ENCODE measurements around the gene GLOD4. TPM values are rescaled to one million over a fixed set of nuclear protein-coding genes. Genes with fewer than 3 reads are reported as not detected.
"Not testable (repeated sequence)": the region's sequence is repeated elsewhere in the genome, so short reads cannot be mapped to it uniquely, and the experiment has no call there.

The GLOD4 gene
- total RNA-seq, 2 donors from 2014 or later, result 67.7 to 76.2 TPM

DNA sequence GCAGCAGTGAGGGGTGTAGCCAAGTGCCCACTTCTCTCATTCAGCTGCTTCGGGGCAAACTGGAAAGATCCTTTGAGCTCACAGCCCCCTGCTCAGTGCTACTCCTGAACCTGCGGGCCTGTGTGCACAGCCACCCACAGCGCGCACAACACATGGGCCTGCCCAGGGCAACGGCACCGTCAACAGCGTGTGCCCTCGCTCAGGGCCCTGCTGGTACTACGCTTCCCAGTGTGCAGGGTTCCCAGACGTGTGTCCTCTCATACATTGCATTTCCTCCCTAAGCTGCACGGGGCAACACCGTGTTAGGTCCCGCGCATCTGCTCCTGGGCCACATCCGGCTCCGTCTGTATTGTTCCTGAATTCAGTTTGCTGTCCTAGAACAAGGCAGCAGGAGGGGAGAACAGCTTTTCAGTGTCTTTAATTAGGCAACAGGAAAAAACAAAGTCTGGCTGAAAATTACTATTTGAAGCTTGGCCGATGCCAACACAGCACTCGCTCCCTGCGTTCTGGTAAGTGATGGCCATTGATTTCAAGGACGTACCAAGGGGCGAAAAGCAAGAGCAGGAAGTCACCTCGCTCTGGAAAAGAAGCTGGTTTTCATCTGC lies 15.3 kb upstream of the GLOD4 start:
- Mint-ChIP-seq H3K9me3 (no peaks in the 10 kb centered on the region), H3K27me3 (ENCODE audit: low read depth) (no peaks in the 10 kb centered on the region), H3K4me3 (no peak overlapping the region), H3K4me1 (ENCODE audit: low read depth) (peaks cover 8% of the 10 kb centered on the region), H3K27ac (no peak overlapping the region), H3K36me3 (ENCODE audit: insufficient read depth in 2 of 2) (no peaks in the 10 kb centered on the region)
- ATAC-seq (replicated peaks in 1 of 2) (peak in 1 of 2 donors; percentile 4), DNase-seq (no peak)

DNA sequence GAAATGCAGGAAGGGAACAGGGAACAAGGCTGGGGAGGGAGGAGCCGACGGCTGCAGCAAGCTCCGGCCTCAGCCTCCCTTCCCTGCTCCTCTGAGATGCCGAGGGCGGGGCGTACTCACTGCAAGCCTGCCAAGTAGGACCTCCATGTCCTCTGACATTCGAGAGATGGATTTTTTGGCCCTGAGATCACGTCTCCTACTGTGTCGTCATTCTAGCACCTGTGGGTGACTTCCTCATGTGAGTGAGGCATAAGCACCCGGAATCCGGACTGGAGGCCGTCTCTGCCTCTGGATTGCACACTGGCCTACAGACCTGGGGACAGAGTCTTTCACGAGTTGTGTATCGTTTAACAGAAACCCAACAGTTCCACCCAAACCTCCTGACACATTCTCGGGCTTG lies 14.5 kb upstream of the GLOD4 start:
- ATAC-seq (replicated peaks in 1 of 2) (no peak), DNase-seq (no peak)
- Mint-ChIP-seq H3K27me3 (ENCODE audit: low read depth) (no peaks in the 10 kb centered on the region), H3K36me3 (ENCODE audit: insufficient read depth in 2 of 2) (no peaks in the 10 kb centered on the region), H3K4me1 (ENCODE audit: low read depth) (peaks cover 8% of the 10 kb centered on the region), H3K4me3 (no peak overlapping the region), H3K9me3 (no peaks in the 10 kb centered on the region), H3K27ac (no peak overlapping the region)

DNA sequence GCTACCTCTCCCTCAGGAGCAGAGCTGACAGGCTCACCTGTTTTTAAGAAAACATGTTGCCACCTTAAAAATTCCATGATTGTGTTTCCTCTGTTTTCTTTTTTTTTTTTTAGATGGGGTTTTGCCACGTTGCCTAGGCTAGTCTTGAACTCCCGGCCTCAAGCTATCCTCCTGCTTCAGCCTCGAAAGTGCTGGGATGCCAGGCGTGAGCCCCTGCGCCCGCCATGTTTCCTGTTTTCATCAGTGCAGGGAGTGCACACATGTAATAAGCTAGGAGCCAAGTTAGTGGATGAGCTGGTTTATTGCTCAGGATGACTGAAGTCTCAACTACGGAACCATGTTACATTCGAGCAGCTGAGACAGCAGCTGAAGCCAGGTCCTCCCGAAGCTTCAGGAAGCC lies 13.6 kb upstream of the GLOD4 start:
- Mint-ChIP-seq H3K27me3 (ENCODE audit: low read depth) (no peaks in the 10 kb centered on the region), H3K4me3 (no peak overlapping the region), H3K36me3 (ENCODE audit: insufficient read depth in 2 of 2) (peaks cover 1 to 4% of the 10 kb centered on the region in 2 donors), H3K9me3 (no peaks in the 10 kb centered on the region), H3K4me1 (ENCODE audit: low read depth) (peaks cover 8% of the 10 kb centered on the region), H3K27ac (no peak overlapping the region)
- DNase-seq, result no peak
- no peak for ATAC-seq (replicated peaks in 1 of 2)

DNA sequence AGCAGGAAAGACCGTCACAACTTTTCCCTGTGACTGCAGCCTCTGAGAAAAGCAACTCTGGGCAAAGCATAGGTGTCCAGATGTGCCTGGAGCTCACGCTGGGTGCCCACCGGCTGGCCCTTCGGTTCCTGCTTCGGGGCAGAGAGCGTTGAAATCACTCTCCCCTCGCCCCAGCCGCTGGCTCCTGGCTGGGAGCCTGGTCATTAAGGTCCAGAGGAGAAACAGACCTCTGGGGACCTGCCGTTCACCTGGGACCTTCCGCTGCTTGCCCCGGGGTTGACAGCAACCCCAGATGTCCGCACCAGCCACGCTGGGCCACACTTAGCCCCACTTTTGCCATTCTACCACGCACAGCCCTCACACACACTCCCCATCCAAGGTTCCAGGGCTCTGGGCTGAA lies 13.2 kb upstream of the GLOD4 start:
- no peaks in the 10 kb centered on the region for H3K9me3 Mint-ChIP-seq
- H3K4me3 Mint-ChIP-seq, result no peak overlapping the region
- no peak overlapping the region for H3K27ac Mint-ChIP-seq
- no peak for ATAC-seq (replicated peaks in 1 of 2)
- no peaks in the 10 kb centered on the region for H3K27me3 Mint-ChIP-seq (ENCODE audit: low read depth)
- DNase-seq, result no peak
- peaks cover 1 to 4% of the 10 kb centered on the region in 2 donors for H3K36me3 Mint-ChIP-seq (ENCODE audit: insufficient read depth in 2 of 2)
- H3K4me1 Mint-ChIP-seq (ENCODE audit: low read depth), result peaks cover 8% of the 10 kb centered on the region

DNA sequence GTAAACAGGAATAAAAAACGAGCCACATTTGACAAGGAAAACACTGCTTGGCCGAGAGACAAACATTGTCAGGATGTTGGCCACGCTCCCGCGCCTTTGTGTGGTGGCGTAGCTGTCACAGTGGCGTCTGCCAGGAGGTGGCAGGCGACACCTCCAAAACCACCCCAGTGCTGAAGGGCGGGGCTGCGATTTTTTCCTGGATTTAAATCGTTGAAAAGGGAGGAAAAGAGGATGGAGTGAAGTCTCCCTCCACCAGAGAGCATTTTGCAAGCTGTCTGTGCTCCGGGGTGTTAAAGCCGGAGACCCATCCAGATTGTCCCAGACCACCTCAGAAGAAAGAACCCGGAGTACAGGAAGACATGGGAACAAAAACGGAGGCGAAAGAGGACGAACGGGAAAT lies 12.8 kb upstream of the GLOD4 start:
- H3K4me3 Mint-ChIP-seq, result no peak overlapping the region
- no peak overlapping the region for H3K27ac Mint-ChIP-seq

DNA sequence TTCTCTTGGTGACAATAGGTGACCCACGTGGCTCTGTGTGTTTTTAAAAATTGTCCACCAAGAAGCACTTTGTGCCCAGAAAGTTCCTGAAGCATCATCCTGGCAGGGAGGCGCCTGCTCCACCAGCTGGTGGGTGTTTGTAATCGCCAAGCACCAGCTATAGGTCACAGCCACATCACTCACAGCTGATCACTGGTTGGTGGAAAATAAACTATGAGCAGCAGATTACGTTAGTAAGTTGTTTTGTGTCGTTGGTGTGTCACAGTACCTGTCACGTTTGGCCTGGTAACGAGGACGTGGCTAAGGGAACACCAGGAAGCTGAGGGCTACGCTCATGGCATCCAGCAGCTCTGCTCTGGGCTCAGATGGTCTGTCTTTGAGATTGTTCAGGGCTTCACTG lies 10.2 kb upstream of the GLOD4 start:
- Mint-ChIP-seq H3K4me1 (ENCODE audit: low read depth) (peaks cover 8% of the 10 kb centered on the region), H3K27ac (no peak overlapping the region), H3K9me3 (no peaks in the 10 kb centered on the region), H3K27me3 (ENCODE audit: low read depth) (no peaks in the 10 kb centered on the region), H3K4me3 (no peak overlapping the region), H3K36me3 (ENCODE audit: insufficient read depth in 2 of 2) (peaks cover 4 to 10% of the 10 kb centered on the region in 2 donors)
- ATAC-seq (replicated peaks in 1 of 2), result no peak
- DNase-seq, result no peak

More for the DNA sequence above, 12.8 kb upstream of the GLOD4 start:
- DNase-seq, result peak; percentile 40 to 46
- ATAC-seq (replicated peaks in 1 of 2), result peak; percentile 67 to 73
- H3K4me1 Mint-ChIP-seq (ENCODE audit: low read depth), result peaks cover 8% of the 10 kb centered on the region
- no peaks in the 10 kb centered on the region for H3K27me3 Mint-ChIP-seq (ENCODE audit: low read depth)
- peaks cover 1 to 4% of the 10 kb centered on the region in 2 donors for H3K36me3 Mint-ChIP-seq (ENCODE audit: insufficient read depth in 2 of 2)
- no peaks in the 10 kb centered on the region for H3K9me3 Mint-ChIP-seq

DNA sequence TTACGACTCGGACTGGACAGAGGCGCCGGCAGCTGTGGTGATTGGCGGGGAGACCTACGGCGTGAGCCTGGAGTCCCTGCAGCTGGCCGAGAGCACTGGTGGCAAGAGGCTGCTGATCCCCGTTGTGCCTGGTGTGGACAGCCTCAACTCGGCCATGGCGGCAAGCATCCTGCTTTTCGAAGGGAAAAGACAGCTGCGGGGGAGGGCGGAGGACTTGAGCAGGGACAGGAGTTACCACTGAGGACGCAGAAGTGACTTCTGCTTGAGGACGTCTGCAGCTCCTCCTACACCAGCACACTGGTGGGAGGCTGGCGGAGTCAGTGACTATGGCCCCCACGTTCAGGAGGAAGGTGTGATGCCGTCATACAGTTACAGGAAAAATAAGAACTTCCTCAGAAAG lies 9.7 kb upstream of the GLOD4 start:
- Mint-ChIP-seq H3K36me3 (ENCODE audit: insufficient read depth in 2 of 2) (peaks cover 6 to 12% of the 10 kb centered on the region in 2 donors), H3K4me1 (ENCODE audit: low read depth) (peaks cover 8% of the 10 kb centered on the region), H3K9me3 (no peaks in the 10 kb centered on the region), H3K4me3 (no peak overlapping the region), H3K27me3 (ENCODE audit: low read depth) (no peaks in the 10 kb centered on the region), H3K27ac (no peak overlapping the region)
- no peak for ATAC-seq (replicated peaks in 1 of 2)
- DNase-seq, result no peak

DNA sequence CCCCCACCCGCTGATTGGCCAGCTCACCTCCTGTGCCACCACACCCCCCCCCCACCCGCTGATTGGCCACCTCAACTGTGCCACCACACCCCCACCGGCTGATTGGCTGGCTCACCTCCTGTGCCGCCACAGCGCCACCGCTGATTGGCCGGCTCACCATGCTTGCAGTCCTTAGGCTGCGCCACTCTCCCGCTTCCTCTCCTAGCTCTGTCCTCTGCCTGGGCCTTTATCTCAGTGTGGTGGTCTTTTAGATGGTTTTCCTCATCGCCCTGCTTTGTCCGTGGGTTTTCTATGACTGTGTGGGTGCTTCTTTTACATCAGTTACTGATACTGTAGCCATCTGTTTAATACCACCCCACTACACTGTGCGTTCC lies 8.8 kb upstream of the GLOD4 start:
- H3K36me3 Mint-ChIP-seq (ENCODE audit: insufficient read depth in 2 of 2), result peaks cover 6 to 12% of the 10 kb centered on the region in 2 donors
- H3K4me3 Mint-ChIP-seq; ATAC-seq (replicated peaks in 1 of 2); H3K9me3 Mint-ChIP-seq; H3K27me3 Mint-ChIP-seq (ENCODE audit: low read depth); H3K4me1 Mint-ChIP-seq (ENCODE audit: low read depth); DNase-seq: not testable (repeated sequence)
- peak overlapping the region; percentile 59 for H3K27ac Mint-ChIP-seq

DNA sequence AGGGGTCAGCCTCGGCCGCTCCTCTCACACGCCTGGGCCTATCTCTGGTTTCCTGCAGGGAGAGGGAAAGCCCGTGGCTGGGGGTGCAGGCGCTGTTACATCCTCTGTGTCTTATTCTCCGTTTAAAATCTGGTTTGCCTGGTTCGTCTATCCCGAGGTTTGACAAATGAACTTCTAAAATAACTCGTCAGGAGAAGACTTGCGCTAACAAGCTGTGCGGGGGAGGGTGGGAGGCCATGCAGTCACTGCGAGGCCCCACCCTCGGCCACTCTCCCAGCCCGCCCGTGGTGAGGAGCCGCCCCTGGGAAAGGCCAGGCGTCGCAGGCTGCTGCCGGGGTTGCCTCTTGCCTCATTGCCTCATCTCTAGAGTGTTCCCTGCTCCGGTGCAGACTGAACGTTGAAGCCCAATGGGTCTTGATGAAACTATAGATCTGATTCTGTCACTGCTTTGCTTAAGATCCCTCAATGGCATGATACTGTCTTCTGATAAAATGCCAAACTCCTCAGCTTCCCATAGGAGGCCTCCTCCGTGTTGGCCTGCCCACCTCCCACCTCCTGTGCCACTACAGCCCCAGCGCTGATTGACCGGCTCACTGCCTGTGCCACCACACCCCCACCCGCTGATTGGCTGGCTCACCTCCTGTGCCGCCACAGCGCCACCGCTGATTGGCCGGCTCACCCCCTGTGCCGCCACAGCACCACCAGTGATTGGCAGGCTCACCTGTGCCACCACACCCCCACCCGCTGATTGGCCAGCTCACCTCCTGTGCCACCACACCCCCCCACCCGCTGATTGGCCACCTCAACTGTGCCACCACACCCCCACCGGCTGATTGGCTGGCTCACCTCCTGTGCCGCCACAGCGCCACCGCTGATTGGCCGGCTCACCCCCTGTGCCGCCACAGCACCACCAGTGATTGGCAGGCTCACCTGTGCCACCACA lies 8.1 kb upstream of the GLOD4 start:
- ATAC-seq (replicated peaks in 1 of 2); H3K9me3 Mint-ChIP-seq; H3K27ac Mint-ChIP-seq; H3K4me1 Mint-ChIP-seq (ENCODE audit: low read depth); H3K27me3 Mint-ChIP-seq (ENCODE audit: low read depth); DNase-seq; H3K4me3 Mint-ChIP-seq: not testable (repeated sequence)
- peaks cover 6 to 12% of the 10 kb centered on the region in 2 donors for H3K36me3 Mint-ChIP-seq (ENCODE audit: insufficient read depth in 2 of 2)

DNA sequence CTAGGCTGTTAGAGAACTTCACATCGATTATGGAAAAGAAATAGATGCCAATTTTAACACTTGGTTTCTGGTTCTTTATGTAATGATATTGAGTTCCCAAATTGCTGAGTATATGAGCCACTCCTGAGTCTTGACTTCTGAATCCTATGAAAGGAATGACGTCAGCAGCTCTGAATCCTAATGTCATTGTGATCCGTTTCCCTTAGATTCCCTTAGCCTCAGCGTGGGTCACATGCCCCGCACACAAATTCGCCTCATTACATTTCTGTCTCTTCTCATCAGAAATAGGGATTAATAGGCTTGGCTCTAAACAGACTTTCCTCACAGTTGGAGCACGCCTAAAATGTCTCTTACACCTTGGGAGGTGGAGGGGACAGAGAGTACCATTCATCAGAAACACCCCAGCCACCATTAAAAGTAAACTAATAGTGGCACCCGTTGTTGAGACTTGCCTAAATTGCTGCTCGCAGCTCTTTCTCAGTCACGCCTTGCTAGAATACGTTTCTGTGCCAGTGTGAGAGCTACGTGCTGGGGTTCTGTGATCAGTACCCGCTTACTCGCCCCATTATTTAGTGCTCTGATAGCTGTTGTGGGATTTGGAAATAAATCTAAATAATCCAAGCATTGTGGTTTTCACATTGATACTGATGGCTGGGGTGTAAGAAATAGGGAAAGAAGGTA lies 7.2 kb upstream of the GLOD4 start:
- no peaks in the 10 kb centered on the region for H3K9me3 Mint-ChIP-seq
- ATAC-seq (replicated peaks in 1 of 2) (no peak), DNase-seq (no peak)
- H3K27me3 Mint-ChIP-seq (ENCODE audit: low read depth), result no peaks in the 10 kb centered on the region
- no peak overlapping the region for H3K27ac Mint-ChIP-seq
- peaks cover 6 to 12% of the 10 kb centered on the region in 2 donors for H3K36me3 Mint-ChIP-seq (ENCODE audit: insufficient read depth in 2 of 2)
- H3K4me1 Mint-ChIP-seq (ENCODE audit: low read depth), result peaks cover 8% of the 10 kb centered on the region
- H3K4me3 Mint-ChIP-seq, result no peak overlapping the region

DNA sequence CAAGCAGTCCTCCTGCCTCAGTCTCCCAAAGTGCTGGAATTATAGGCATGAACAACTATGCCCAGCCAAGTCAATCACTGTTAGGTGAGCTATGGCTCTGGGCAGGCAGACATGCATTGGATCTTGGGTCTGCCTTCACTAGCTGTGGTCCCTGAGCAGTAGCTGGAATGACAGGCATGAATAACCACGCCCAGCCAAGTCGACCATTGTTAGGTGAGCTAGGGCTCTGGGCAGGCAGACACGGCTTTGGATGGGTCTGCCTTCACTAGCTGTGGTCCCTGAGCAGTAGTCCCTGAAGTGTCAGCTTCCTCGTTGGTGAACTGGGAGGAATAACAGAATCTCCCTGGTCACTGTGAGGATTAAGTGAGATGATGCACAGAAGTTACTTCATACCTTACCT lies 6.5 kb upstream of the GLOD4 start:
- H3K4me1 Mint-ChIP-seq (ENCODE audit: low read depth), result peaks cover 15% of the 10 kb centered on the region
- DNase-seq (no peak), ATAC-seq (replicated peaks in 1 of 2) (no peak)
- H3K27ac Mint-ChIP-seq, result no peak overlapping the region
- no peaks in the 10 kb centered on the region for H3K27me3 Mint-ChIP-seq (ENCODE audit: low read depth)
- H3K4me3 Mint-ChIP-seq, result no peak overlapping the region
- H3K36me3 Mint-ChIP-seq (ENCODE audit: insufficient read depth in 2 of 2), result peaks cover 6 to 12% of the 10 kb centered on the region in 2 donors
- H3K9me3 Mint-ChIP-seq, result no peaks in the 10 kb centered on the region

DNA sequence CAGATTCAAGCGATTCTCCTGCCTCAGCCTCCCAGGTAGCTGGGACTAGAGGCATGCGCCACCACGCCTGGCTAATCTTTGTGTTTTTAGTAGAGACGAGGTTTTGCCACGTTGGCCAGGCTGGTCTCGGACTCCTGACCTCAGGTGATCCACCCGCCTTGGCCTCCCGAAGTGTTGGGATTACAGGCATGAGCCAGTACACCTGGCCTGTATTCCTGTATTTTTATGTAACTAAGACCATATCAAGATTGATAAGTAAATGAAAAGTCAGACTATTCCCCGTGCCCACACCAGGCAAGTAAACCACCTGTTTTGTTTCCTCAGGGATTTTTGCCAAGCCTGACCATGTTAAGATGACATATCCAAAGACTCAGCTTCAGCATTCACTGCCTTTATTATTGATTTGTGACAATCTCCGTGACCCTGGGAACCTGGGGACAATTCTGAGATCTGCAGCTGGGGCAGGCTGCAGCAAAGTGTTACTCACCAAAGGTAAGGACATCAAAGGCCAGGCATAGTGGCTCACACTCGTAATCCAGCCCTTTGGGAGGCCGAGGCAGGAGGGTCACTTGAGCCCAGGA lies 5.7 kb upstream of the GLOD4 start:
- H3K4me3 Mint-ChIP-seq, result no peak overlapping the region
- no peaks in the 10 kb centered on the region for H3K27me3 Mint-ChIP-seq (ENCODE audit: low read depth)
- no peak for ATAC-seq (replicated peaks in 1 of 2)
- DNase-seq, result no peak
- H3K27ac Mint-ChIP-seq, result no peak overlapping the region
- H3K4me1 Mint-ChIP-seq (ENCODE audit: low read depth), result peaks cover 24% of the 10 kb centered on the region
- H3K9me3 Mint-ChIP-seq, result no peaks in the 10 kb centered on the region
- H3K36me3 Mint-ChIP-seq (ENCODE audit: insufficient read depth in 2 of 2), result peaks cover 6 to 12% of the 10 kb centered on the region in 2 donors

DNA sequence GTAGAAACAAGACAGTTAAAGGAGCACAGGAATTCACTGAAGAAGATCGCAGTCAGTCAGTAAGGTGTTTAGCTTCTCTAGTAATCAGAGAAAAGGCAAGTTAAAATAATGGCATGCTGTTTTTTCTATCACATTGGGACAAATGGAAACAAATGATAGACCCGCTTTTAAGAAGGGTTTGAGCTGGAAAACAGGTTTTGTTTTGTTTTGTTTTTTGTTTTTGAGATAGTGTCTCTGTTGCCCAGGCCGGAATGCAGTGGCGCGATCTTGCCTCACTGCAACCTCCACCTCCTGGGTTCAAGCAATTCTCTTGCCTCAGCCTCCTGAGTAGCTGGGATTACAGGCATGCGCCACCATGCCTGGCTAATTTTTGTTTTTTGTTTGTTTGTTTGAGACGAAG lies 3.8 kb upstream of the GLOD4 start:
- Mint-ChIP-seq H3K4me1 (ENCODE audit: low read depth) (peaks cover 32% of the 10 kb centered on the region), H3K36me3 (ENCODE audit: insufficient read depth in 2 of 2) (peaks cover 9 to 11% of the 10 kb centered on the region in 2 donors)
- H3K4me3 Mint-ChIP-seq, result not testable (repeated sequence)

More for the DNA sequence above, 3.8 kb upstream of the GLOD4 start:
- ATAC-seq (replicated peaks in 1 of 2); H3K27ac Mint-ChIP-seq; H3K27me3 Mint-ChIP-seq (ENCODE audit: low read depth); DNase-seq; H3K9me3 Mint-ChIP-seq: not testable (repeated sequence)

Measured in activated T-cell treated with anti-CD3 and anti-CD28 coated beads, Interleukin-2, amount 50 U/mL, for 72 hours (primary cell).